Tibial nerve (tissue), 4 donors: Measurements from ENCODE around the gene TFR2. TPM values are rescaled to one million over a fixed set of nuclear protein-coding genes. Genes with fewer than 3 reads are reported as not detected.

Experiments
- DNase-seq, 2 donors: peaks; one replicate each; pipeline ENCODE4 v3.0.0-alpha.2; 2019; ENCODE audit warnings: low spot score in 2 of 2
- H3K27ac ChIP-seq, 4 donors: fragments of 200-600 bp; sonication (generic) in 3 of 4; one replicate each; pipeline ENCODE4 v1.5.1; 2017 to 2019; ENCODE audit warnings: mild to moderate bottlenecking in 1 of 4
- H3K27me3 ChIP-seq, 2 donors: fragments of 200-600 bp; sonication (generic) in 1 of 2; one replicate each; pipeline versions ENCODE4 v1.5.1 to v1.6.0; 2017 to 2019
- H3K36me3 ChIP-seq, 3 donors: fragments of 200-600 bp; sonication (generic); one replicate each; pipeline ENCODE4 v1.5.1; 2018 to 2019
- H3K4me1 ChIP-seq, 4 donors: fragments of 200-600 bp; sonication (generic) in 3 of 4; one replicate each; pipeline ENCODE4 v1.5.1; 2017 to 2019
- H3K4me3 ChIP-seq, 4 donors: fragments of 200-600 bp; sonication (generic) in 3 of 4; one replicate each; pipeline ENCODE4 v1.5.1; 2017 to 2019; ENCODE audit warnings: mild to moderate bottlenecking in 1 of 4, moderate library complexity in 1 of 4
- H3K9me3 ChIP-seq, 4 donors: fragments of 200-600 bp; sonication (generic) in 3 of 4; one replicate each; pipeline ENCODE4 v1.5.1; 2017 to 2019
- EP300 ChIP-seq, 2 donors: sonication (generic); formaldehyde crosslinking; IDR thresholded peaks; one replicate each; pipeline ENCODE4 v1.6.1; 2017; ENCODE audit warnings: antibody characterized with exemption in 2 of 2, mild to moderate bottlenecking in 1 of 2
- POLR2A ChIP-seq, 2 donors: fragments of 450-650 bp; IDR thresholded peaks; one replicate each; pipeline ENCODE4 v1.6.1; 2017; ENCODE audit warnings: antibody characterized with exemption in 2 of 2, mild to moderate bottlenecking in 2 of 2, moderate library complexity in 2 of 2
- WGBS, 2 donors: methylation state at CpG; one replicate each; pipeline ENCODE4 v1.1.5; 2018; 5-methylcytosine and 5-hydroxymethylcytosine counted together
- total RNA-seq, 4 donors: library from RNA; depleted of rRNA; stranded (reverse); fragments of >200 nt; gene quantifications; one replicate each; pipeline ENCODE4 v1.1.0, GENCODE V29; 2016
- TF ChIP-seq, protein P1 (sequence below), 5 experiments: fragments of 200-600 bp in 3 of 5; fragments of 450-650 bp in 2 of 5; sonication (generic) in 3 of 5; IDR thresholded peaks; one replicate each; pipeline ENCODE4 v1.5.1; 2016 to 2019; ENCODE audit warnings: antibody characterized with exemption in 5 of 5, mild to moderate bottlenecking in 3 of 5, moderate library complexity in 2 of 5

Gene TFR2
- total RNA-seq, 4 donors from 2014 or later: 2.1 TPM; not detected in 3

GRCh38 chr7:100629117-100629716 lies 12.1 kb downstream of the TFR2 start:
- Histone ChIP-seq H3K36me3 (no peaks in the 10 kb centered on the region), H3K27ac (no peak overlapping the region), H3K27me3 (peaks cover 0 to 22% of the 10 kb centered on the region in 2 donors), H3K9me3 (no peaks in the 10 kb centered on the region), H3K4me3 (no peak overlapping the region), H3K4me1 (peaks cover 0 to 27% (median 13%) of the 10 kb centered on the region in 4 donors)
- DNase-seq: no peak
- TF ChIP-seq, protein P1, sequence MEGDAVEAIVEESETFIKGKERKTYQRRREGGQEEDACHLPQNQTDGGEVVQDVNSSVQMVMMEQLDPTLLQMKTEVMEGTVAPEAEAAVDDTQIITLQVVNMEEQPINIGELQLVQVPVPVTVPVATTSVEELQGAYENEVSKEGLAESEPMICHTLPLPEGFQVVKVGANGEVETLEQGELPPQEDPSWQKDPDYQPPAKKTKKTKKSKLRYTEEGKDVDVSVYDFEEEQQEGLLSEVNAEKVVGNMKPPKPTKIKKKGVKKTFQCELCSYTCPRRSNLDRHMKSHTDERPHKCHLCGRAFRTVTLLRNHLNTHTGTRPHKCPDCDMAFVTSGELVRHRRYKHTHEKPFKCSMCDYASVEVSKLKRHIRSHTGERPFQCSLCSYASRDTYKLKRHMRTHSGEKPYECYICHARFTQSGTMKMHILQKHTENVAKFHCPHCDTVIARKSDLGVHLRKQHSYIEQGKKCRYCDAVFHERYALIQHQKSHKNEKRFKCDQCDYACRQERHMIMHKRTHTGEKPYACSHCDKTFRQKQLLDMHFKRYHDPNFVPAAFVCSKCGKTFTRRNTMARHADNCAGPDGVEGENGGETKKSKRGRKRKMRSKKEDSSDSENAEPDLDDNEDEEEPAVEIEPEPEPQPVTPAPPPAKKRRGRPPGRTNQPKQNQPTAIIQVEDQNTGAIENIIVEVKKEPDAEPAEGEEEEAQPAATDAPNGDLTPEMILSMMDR (IDR thresholded peaks at IDR 0.05): no peak
- TF ChIP-seq EP300 (IDR thresholded peaks at IDR 0.05) (no peak), POLR2A (IDR thresholded peaks at IDR 0.05) (no peak)
- WGBS, 2 donors: 75 to 80% methylated on average over 10 to 11 of the region's 11 CpGs

GRCh38 chr7:100627238-100627549 lies 14.2 kb downstream of the TFR2 start:
- Histone ChIP-seq H3K27me3 (peaks cover 0 to 4% of the 10 kb centered on the region in 2 donors), H3K9me3 (no peaks in the 10 kb centered on the region), H3K36me3 (no peaks in the 10 kb centered on the region), H3K4me3 (no peak overlapping the region), H3K27ac (no peak overlapping the region), H3K4me1 (peaks cover 0 to 12% (median 8%) of the 10 kb centered on the region in 4 donors)
- DNase-seq: no peak
- TF ChIP-seq EP300 (IDR thresholded peaks at IDR 0.05): no peak
- TF ChIP-seq POLR2A (IDR thresholded peaks at IDR 0.05): no peak
- WGBS, 2 donors: 83 to 88% methylated on average over 21 of the region's 21 CpGs

- H3K4me1 ChIP-seq: peaks cover 0 to 12% (median 8%) of the 10 kb centered on the region in 4 donors
- peak overlapping the region in 2 of 4 donors; percentile 52 to 71 for H3K27ac ChIP-seq
- 4 to 7% methylated on average over 19 to 31 of the region's 37 CpGs for WGBS, 2 donors
- peak; percentile 57 to 69 for DNase-seq
- peaks cover 0 to under 1% (median 0%) of the 10 kb centered on the region in 3 donors for H3K36me3 ChIP-seq
- no peaks in the 10 kb centered on the region for H3K27me3 ChIP-seq
- no peak for TF ChIP-seq EP300 (IDR thresholded peaks at IDR 0.05)
- TF ChIP-seq, protein P1 (IDR thresholded peaks at IDR 0.05): no peak
- peak in 1 of 2 donors; percentile 11 for TF ChIP-seq POLR2A (IDR thresholded peaks at IDR 0.05)
- H3K4me3 ChIP-seq: peak overlapping the region in 3 of 4 donors; percentile 16 to 40 (median 39)
- H3K9me3 ChIP-seq: no peaks in the 10 kb centered on the region
Measured at GRCh38 chr7:100626530-100627237, 14.7 kb downstream of the TFR2 start.

DNA sequence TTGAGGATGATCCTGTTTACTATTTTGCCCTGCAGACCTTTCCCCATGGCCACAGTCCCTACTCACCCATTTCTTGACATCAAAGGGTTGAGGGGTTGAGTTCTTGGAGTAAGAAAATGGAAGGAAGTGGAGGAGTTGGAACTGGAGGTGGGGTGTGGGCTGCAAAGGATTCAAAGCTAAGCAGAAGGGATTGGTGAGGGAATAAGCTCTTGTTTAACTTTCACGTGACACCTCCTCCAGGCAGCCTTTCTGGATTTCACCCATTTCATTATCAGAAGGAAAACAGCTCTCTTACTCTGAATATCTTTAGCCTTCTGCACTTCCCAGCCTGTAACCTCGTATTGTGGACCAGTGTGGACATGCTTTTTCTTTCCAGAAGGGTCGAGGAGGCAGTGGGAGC lies 15.3 kb downstream of the TFR2 start:
- peaks cover 0 to 5% (median 0%) of the 10 kb centered on the region in 3 donors for H3K36me3 ChIP-seq
- peaks cover 0 to 12% (median 8%) of the 10 kb centered on the region in 4 donors for H3K4me1 ChIP-seq
- no peaks in the 10 kb centered on the region for H3K9me3 ChIP-seq
- H3K27me3 ChIP-seq: no peaks in the 10 kb centered on the region
- peak overlapping the region in 2 of 4 donors; percentile 39 to 40 for H3K4me3 ChIP-seq
- no peak for DNase-seq
- no peak for TF ChIP-seq POLR2A (IDR thresholded peaks at IDR 0.05)
- TF ChIP-seq, protein P1 (IDR thresholded peaks at IDR 0.05): no peak
- no peak for TF ChIP-seq EP300 (IDR thresholded peaks at IDR 0.05)
- whole genome bisulfite sequencing, 2 donors: 28 to 30% methylated on average over 3 of the region's 3 CpGs
- H3K27ac ChIP-seq: peak overlapping the region in 1 of 4 donors; percentile 52

DNA sequence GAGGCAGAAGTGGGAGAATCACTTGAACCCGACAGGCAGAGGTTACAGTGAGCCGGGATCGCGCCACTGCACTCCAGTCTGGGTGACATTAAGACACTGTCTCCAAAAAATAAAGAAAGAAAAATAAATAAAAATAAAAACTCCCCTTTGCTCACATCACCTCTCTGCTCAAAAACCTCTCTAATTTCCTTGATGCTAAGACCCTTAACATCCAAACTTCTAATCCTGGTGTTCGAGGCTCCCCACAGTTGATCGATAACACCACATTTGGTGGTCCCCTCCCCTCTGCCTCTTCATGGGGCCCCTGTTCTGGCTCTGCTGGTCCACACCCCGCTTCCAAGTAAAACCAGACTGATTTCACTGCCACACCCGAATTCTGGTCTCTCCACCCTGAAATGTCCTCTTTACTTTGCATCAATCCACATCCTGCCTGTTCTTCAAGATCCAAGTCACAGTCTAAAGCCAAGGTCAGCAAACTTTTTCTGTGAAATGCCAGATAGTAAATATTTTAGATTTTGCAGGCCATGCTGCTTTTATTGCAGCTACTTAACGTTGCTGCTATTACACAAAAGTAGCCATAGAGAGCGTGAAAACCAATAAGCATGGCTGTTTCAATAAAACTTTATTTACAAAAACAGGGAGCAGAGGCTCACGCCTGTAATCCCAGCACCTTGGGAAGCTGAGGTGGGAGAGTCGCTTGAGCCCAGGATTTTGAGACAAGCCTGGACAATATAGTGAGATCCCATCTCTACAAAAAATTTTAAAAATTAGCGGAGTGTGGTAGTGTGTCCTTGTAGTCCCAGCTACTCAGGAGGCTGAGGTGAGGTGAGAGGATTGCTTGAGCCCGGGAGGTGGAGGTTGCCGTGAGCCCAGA lies 17.2 kb downstream of the TFR2 start:
- H3K9me3 ChIP-seq: no peaks in the 10 kb centered on the region
- H3K4me1 ChIP-seq: peaks cover 0 to 12% (median 8%) of the 10 kb centered on the region in 4 donors
- no peak for DNase-seq
- H3K4me3 ChIP-seq: no peak overlapping the region
- no peak for TF ChIP-seq EP300 (IDR thresholded peaks at IDR 0.05)
- TF ChIP-seq POLR2A (IDR thresholded peaks at IDR 0.05): no peak
- H3K27ac ChIP-seq: no peak overlapping the region
- H3K36me3 ChIP-seq: peaks cover 0 to 21% (median 0%) of the 10 kb centered on the region in 3 donors
- no peaks in the 10 kb centered on the region for H3K27me3 ChIP-seq
- 81 to 83% methylated on average over 15 of the region's 15 CpGs for WGBS, 2 donors
